Tibial artery (tissue), 4 donors: Measurements from ENCODE around the gene OPN3.

Source experiments
- DNase-seq, 2 donors: peaks; one replicate each; pipeline ENCODE4 v3.0.0-alpha.2; 2019
- H3K27ac ChIP-seq, 2 donors: fragments of 200-600 bp; sonication (generic) in 1 of 2; 1 replicate in 1 of 2; 2 replicates in 1 of 2; pipeline ENCODE4 v1.5.1; 2018 to 2019; ENCODE audit warnings: mild to moderate bottlenecking in 1 of 2
- H3K27me3 ChIP-seq, 2 donors: fragments of 200-600 bp; sonication (generic) in 1 of 2; one replicate each; pipeline versions ENCODE4 v1.5.1 to v1.6.0; 2016 to 2019
- H3K36me3 ChIP-seq, 3 donors: fragments of 200-600 bp; sonication (generic) in 2 of 3; one replicate each; pipeline ENCODE4 v1.5.1; 2016 to 2019; ENCODE audit warnings: mild to moderate bottlenecking in 2 of 3
- H3K4me1 ChIP-seq, 4 donors: fragments of 200-600 bp; sonication (generic) in 2 of 4; 1 replicate in 3 of 4; 2 replicates in 1 of 4; pipeline ENCODE4 v1.5.1; 2016 to 2019
- H3K4me3 ChIP-seq, 2 donors: fragments of 200-600 bp; sonication (generic) in 1 of 2; 1 replicate in 1 of 2; 2 replicates in 1 of 2; pipeline ENCODE4 v1.5.1; 2018 to 2019; ENCODE audit warnings: mild to moderate bottlenecking in 2 of 2
- H3K9me3 ChIP-seq, 3 donors: fragments of 200-600 bp; sonication (generic) in 1 of 3; one replicate each; pipeline ENCODE4 v1.5.1; 2016 to 2019
- intact Hi-C: fragments of 100-400 bp; cut with DNase I; formaldehyde crosslinking; loops from one replicate; pipeline ENCODE4 v1.15.0; 2023; ENCODE audit warnings: low total_unique reads
- TF ChIP-seq, protein P1 (sequence below), 2 experiments: fragments of 200-600 bp in 1 of 2; fragments of 450-650 bp in 1 of 2; IDR thresholded peaks; one replicate each; pipeline ENCODE4 v1.5.1; 2017 to 2019; ENCODE audit warnings: antibody characterized with exemption in 2 of 2, mild to moderate bottlenecking in 1 of 2, moderate library complexity in 1 of 2

OPN3 gene

DNA sequence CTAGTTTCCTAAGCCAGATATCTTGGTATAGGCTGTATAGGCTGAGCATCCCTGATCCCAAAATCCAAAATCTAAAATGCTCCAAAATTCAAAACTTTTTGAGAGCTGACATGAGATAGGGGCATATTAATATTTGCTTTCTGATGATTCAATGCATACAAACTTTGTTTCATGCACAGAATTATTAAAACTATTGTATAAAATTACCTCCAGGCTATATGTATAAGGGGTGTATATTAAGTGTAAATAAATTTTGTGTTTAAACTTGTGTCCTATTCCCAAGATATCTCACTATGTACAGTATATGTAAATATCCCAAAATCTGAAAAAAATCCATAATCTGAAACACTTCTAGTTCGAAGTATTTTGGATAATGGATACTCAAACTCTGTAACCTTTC lies 14.5 kb upstream of the OPN3 start:
- no peaks in the 10 kb centered on the region for H3K36me3 ChIP-seq
- no peaks in the 10 kb centered on the region for H3K4me1 ChIP-seq
- DNase-seq = no peak
- no peak overlapping the region for H3K4me3 ChIP-seq
- H3K9me3 ChIP-seq = no peaks in the 10 kb centered on the region
- TF ChIP-seq, protein P1, sequence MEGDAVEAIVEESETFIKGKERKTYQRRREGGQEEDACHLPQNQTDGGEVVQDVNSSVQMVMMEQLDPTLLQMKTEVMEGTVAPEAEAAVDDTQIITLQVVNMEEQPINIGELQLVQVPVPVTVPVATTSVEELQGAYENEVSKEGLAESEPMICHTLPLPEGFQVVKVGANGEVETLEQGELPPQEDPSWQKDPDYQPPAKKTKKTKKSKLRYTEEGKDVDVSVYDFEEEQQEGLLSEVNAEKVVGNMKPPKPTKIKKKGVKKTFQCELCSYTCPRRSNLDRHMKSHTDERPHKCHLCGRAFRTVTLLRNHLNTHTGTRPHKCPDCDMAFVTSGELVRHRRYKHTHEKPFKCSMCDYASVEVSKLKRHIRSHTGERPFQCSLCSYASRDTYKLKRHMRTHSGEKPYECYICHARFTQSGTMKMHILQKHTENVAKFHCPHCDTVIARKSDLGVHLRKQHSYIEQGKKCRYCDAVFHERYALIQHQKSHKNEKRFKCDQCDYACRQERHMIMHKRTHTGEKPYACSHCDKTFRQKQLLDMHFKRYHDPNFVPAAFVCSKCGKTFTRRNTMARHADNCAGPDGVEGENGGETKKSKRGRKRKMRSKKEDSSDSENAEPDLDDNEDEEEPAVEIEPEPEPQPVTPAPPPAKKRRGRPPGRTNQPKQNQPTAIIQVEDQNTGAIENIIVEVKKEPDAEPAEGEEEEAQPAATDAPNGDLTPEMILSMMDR (IDR thresholded peaks at IDR 0.05) = no peak
- intact Hi-C loops = no loop called here
- no peak overlapping the region for H3K27ac ChIP-seq
- H3K27me3 ChIP-seq = no peaks in the 10 kb centered on the region

DNA sequence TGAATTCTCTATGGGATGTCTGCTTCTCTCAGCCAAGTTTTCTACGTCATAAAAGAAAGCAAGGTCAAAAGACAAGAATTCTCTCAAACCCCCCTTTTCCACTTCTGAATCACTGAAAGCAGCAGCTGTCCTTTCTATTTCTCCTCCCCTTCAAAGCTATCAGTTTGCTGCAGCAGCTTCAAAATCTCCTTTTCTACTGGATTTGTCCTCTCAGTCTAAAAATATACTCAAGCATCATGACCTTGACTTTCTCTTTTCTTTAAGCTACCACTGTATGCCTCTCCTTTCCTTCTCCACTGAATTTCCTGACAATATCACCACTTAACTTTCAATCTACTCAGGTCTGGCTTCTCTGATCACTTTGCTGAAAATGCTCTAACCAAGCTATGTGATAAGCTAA lies 13.8 kb upstream of the OPN3 start:
- H3K36me3 ChIP-seq = no peaks in the 10 kb centered on the region
- no peak for DNase-seq
- H3K27ac ChIP-seq = peak overlapping the region in 1 of 2 donors; percentile 14
- intact Hi-C loops = no loop called here
- H3K9me3 ChIP-seq = no peaks in the 10 kb centered on the region
- no peak overlapping the region for H3K4me3 ChIP-seq
- H3K4me1 ChIP-seq = no peaks in the 10 kb centered on the region
- TF ChIP-seq, protein P1 (IDR thresholded peaks at IDR 0.05) = no peak
- no peaks in the 10 kb centered on the region for H3K27me3 ChIP-seq

DNA sequence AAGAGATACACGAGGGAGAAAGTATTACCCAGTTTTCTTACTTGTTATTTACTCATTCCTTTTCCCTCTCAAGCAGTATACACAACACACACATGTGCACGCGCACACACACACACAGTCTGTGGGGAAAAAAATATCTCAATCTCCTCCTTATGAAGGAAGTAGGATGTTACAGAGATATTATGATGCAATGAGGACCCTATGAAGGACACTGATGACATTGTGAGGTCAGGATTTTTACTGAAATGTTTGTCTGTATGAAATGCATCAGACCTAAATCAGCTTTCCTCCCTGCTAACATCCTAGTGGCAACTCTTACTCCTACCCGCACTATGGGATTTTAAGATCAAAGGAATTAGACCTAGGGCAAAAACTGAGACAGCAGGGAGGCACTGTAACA lies 11.8 kb upstream of the OPN3 start, which contains the start of gene WDR64:
TSS of gene WDR64 (plus strand) at position 270 of the 400 bp plus-strand sequence. CDS start 204 bp downstream, outside the sequence.
- intact Hi-C loops = no loop called here
- TF ChIP-seq, protein P1 (IDR thresholded peaks at IDR 0.05) = no peak
- no peak for DNase-seq
- Histone ChIP-seq H3K27me3 (no peaks in the 10 kb centered on the region), H3K36me3 (no peaks in the 10 kb centered on the region), H3K4me1 (no peaks in the 10 kb centered on the region), H3K4me3 (no peak within 1 kb of the TSS), H3K27ac (no peak within 1 kb of the TSS), H3K9me3 (no peaks in the 10 kb centered on the region)

DNA sequence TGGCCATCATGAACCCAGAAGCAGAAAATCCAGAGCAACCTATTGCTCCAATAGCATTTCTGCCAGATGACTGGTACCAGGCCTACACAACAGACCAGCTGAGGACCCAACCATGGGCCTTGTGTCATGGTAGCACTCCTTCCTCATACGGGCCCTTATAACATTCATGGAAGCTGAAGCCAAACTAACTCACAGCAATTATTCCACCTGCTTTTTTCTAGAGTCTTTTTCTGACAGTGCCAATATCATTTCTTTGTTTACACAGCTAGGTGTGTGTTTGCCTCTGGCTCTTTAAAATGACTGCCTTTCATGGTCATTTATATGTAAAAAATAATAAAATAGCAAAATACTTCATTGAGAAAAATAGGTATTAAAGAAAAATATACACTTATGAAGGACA lies 8.0 kb upstream of the OPN3 start:
- Histone ChIP-seq H3K36me3 (no peaks in the 10 kb centered on the region), H3K27ac (no peak overlapping the region), H3K9me3 (no peaks in the 10 kb centered on the region), H3K4me1 (peaks cover 0 to 9% (median 1%) of the 10 kb centered on the region in 4 donors), H3K27me3 (no peaks in the 10 kb centered on the region), H3K4me3 (no peak overlapping the region)
- DNase-seq = no peak
- TF ChIP-seq, protein P1 (IDR thresholded peaks at IDR 0.05) = no peak
- intact Hi-C loops = no loop called here

DNA sequence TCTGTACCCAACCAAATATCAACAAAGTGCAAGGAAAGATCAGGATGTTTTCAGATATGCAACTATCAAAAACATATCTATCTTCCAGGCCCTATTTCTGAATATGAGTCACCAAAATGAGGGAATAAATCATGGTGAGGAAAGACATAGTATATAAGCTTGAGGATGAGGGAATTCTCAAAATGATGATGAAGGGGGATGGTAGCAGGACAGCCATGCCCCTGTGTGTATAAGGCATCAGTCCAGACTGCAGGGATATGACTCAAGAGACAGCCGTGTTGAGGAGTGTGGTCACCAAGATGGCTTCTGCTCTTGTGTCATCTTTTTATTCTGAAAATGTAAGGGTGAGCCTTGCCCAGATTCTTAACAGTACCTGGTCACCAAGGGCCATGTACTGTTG lies 7.5 kb upstream of the OPN3 start:
- H3K9me3 ChIP-seq = no peaks in the 10 kb centered on the region
- H3K4me1 ChIP-seq = peaks cover 0 to 9% (median 1%) of the 10 kb centered on the region in 4 donors
- H3K27me3 ChIP-seq = no peaks in the 10 kb centered on the region
- TF ChIP-seq, protein P1 (IDR thresholded peaks at IDR 0.05) = no peak
- intact Hi-C loops = no loop called here
- no peak overlapping the region for H3K4me3 ChIP-seq
- H3K27ac ChIP-seq = no peak overlapping the region
- H3K36me3 ChIP-seq = no peaks in the 10 kb centered on the region
- no peak for DNase-seq

DNA sequence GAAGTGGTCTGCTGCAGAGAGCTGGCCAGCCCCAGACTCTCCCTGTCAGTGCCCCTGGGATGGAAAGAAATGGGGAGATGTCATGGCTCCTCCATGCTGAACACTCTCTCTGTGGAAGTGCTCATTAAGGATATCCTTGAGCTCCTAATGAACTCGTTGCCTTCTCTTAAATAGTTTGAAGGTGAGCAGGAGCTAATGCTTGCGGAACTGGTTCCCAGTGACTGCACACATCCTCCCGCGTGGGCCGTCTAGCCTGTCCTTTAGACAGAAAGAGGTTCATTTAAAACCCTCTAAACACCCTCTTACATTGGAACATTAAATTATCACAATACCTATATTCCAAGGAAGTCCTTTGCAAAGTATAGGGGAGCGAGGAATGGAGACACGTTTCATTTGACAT lies 6.0 kb upstream of the OPN3 start:
- H3K4me3 ChIP-seq = no peak overlapping the region
- H3K9me3 ChIP-seq = no peaks in the 10 kb centered on the region
- H3K27ac ChIP-seq = no peak overlapping the region
- DNase-seq = no peak
- no peaks in the 10 kb centered on the region for H3K36me3 ChIP-seq
- TF ChIP-seq, protein P1 (IDR thresholded peaks at IDR 0.05) = no peak
- intact Hi-C loops = no loop called here
- H3K27me3 ChIP-seq = no peaks in the 10 kb centered on the region
- peaks cover 0 to 18% (median 1%) of the 10 kb centered on the region in 4 donors for H3K4me1 ChIP-seq
